ENCODE results near the gene ZNF516.

The ZNF516 gene

GRCh38 chr18:76493213-76494161, 1.6 kb downstream of the ZNF516 start:
- DNase-seq = peak in 21 of 42 donors; percentile 13 to 72 (median 45)
- intact Hi-C loops (cut with DNase I) = no loop called here

- intact Hi-C loops (cut with DNase I) = no loop called here
- DNase-seq = peak; percentile 92 to 99 (median 98)
Observed at GRCh38 chr18:76492669-76493212, 2.3 kb downstream of the ZNF516 start.

- DNase-seq = peak in 39 of 42 donors; percentile 23 to 81 (median 60)
- intact Hi-C loops (cut with DNase I) = no loop called here
Observed at GRCh38 chr18:76491776-76492668, 3.0 kb downstream of the ZNF516 start.

- peak in 31 of 42 donors; percentile 22 to 80 (median 57) for DNase-seq
- intact Hi-C loops (cut with DNase I) = no loop called here
Observed at GRCh38 chr18:76491473-76491775, 3.6 kb downstream of the ZNF516 start.

- peak in 38 of 42 donors; percentile 39 to 86 (median 63) for DNase-seq
- intact Hi-C loops (cut with DNase I) = no loop called here
Observed at GRCh38 chr18:76490670-76491472, 4.2 kb downstream of the ZNF516 start.

GRCh38 chr18:76490033-76490432, 5.0 kb downstream of the ZNF516 start:
- intact Hi-C loops (cut with DNase I) = no loop called here
- DNase-seq = no peak

GRCh38 chr18:76489081-76489480, 6.0 kb downstream of the ZNF516 start:
- intact Hi-C loops (cut with DNase I) = no loop called here
- DNase-seq = no peak

GRCh38 chr18:76488190-76488589, 6.9 kb downstream of the ZNF516 start:
- DNase-seq = peak in 1 of 42 donors; percentile 63
- intact Hi-C loops (cut with DNase I) = no loop called here

GRCh38 chr18:76487782-76488181, 7.3 kb downstream of the ZNF516 start:
- no peak for DNase-seq
- intact Hi-C loops (cut with DNase I) = no loop called here

GRCh38 chr18:76487070-76487469, 8.0 kb downstream of the ZNF516 start:
- intact Hi-C loops (cut with DNase I) = no loop called here
- no peak for DNase-seq

- intact Hi-C loops (cut with DNase I) = no loop called here
- DNase-seq = no peak
Observed at GRCh38 chr18:76486574-76486973, 8.5 kb downstream of the ZNF516 start.

GRCh38 chr18:76486038-76486437, 9.0 kb downstream of the ZNF516 start:
- intact Hi-C loops (cut with DNase I) = no loop called here
- DNase-seq = no peak

GRCh38 chr18:76484749-76485387, 10.2 kb downstream of the ZNF516 start:
- DNase-seq = no peak
- intact Hi-C loops (cut with DNase I) = no loop called here

- no peak for DNase-seq
- intact Hi-C loops (cut with DNase I) = no loop called here
Observed at GRCh38 chr18:76483780-76484179, 11.3 kb downstream of the ZNF516 start.

- intact Hi-C loops (cut with DNase I) = no loop called here
- DNase-seq = peak in 1 of 42 donors; percentile 11
Observed at GRCh38 chr18:76482971-76483691, 11.9 kb downstream of the ZNF516 start.

GRCh38 chr18:76482267-76482666, 12.8 kb downstream of the ZNF516 start:
- peak in 1 of 42 donors; percentile 14 for DNase-seq
- intact Hi-C loops (cut with DNase I) = no loop called here

GRCh38 chr18:76480913-76481312, 14.1 kb downstream of the ZNF516 start:
- DNase-seq = no peak
- intact Hi-C loops (cut with DNase I) = no loop called here

Data from head of caudate nucleus (tissue), 42 donors.